Pancreas (tissue), 10 donors: ENCODE measurements around the gene U2SURP. TPM values are rescaled to one million over a fixed set of nuclear protein-coding genes. Genes with fewer than 3 reads are reported as not detected.
A peak's percentile ranks its signal among the peaks of the same experiment; 100 is the strongest.

Experiments used
- ATAC-seq, 4 donors: fragments of 200-7000 bp; cut with Tn5 transposase; one replicate each; pipeline versions ENCODE4 v1.8.0 to v1.9.1; 2020; ENCODE audit warnings: mild to moderate bottlenecking in 4 of 4, moderate library complexity in 4 of 4
- DNase-seq, 6 donors: peaks; one replicate each; pipeline ENCODE4 v3.0.0-alpha.2; 2020
- FAIRE-seq: peaks from 2 replicates; lab custom pipeline; 2012; peaks lifted over from hg19 to GRCh38; lab: Jason Lieb, UNC
- H3K27ac ChIP-seq, 4 donors: fragments of 200-600 bp; sonication (generic); 1 replicate in 3 of 4; 2 replicates in 1 of 4; pipeline versions ENCODE4 v1.5.0 to v1.8.0; 2020
- H3K27me3 ChIP-seq, 4 donors: fragments of 200-600 bp; one replicate each; pipeline ENCODE4 v1.8.0; 2021
- H3K36me3 ChIP-seq, 3 donors: fragments of 200-600 bp; sonication (generic) in 1 of 3; one replicate each; pipeline versions ENCODE4 v1.5.0 to v1.8.0; 2020 to 2021
- H3K4me1 ChIP-seq, 3 donors: fragments of 200-600 bp; one replicate each; pipeline ENCODE4 v1.8.0; 2021
- H3K4me3 ChIP-seq, 4 donors: fragments of 200-600 bp; sonication (generic) in 2 of 4; one replicate each; pipeline versions ENCODE4 v1.5.0 to v1.8.0; 2020 to 2021
- H3K9me3 ChIP-seq, 4 donors: fragments of 200-600 bp; one replicate each; pipeline ENCODE4 v1.8.0; 2021
- CTCF ChIP-seq, 4 donors: fragments of 200-600 bp; sonication (generic) in 3 of 4; IDR thresholded peaks; one replicate each; pipeline versions ENCODE4 v1.5.0 to v1.8.0; 2021; ENCODE audit warnings: antibody characterized with exemption in 4 of 4
- WGBS, 2 donors: extraction: QIAGEN DNeasy Blood & Tissue Kit; methylation state at CpG; one replicate each; pipeline ENCODE4 v1.1.7; 2013; 5-methylcytosine and 5-hydroxymethylcytosine counted together
- intact Hi-C, 3 donors: fragments of 100-400 bp; cut with DNase I; formaldehyde crosslinking; loops; one replicate each; pipeline versions ENCODE4 v1.11.1 to v1.14.2; 2022
- polyA plus RNA-seq, 2 donors: library from polyadenylated mRNA; stranded (reverse); fragments of 200-250 nt; gene quantifications; one replicate each; pipeline ENCODE4 v1.2.3, GENCODE V29; 2013
- total RNA-seq, 6 donors: library from RNA; stranded (reverse); fragmentation: NEBNext Ultra II Directional in 4 of 6; extraction: Animal tissue kit (Norgen Biotek cat#: 25700) in 4 of 6; gene quantifications; one replicate each; pipeline versions ENCODE4 v1.2.1 to v1.2.4, GENCODE V29; 2021 to 2023
- donor health status: healthy with polysubstance abuse.
- donor health status: DM: no; HTN: no; CAD: no; lungs with moderate emphysema.
- donor health status: DM: no; HTN: no; CAD: no.
- donor health status: control.
- donor health status: control.
- donor health status: Bipolar disorder and iron deficiency.
- donor health status: DM: yes; HTN: yes; CAD: no.
- donor health status: DM: no; HTN: no; CAD: no.
- donor health status: DM: no; HTN: no; CAD: no.
- donor health status: DM: yes; HTN: yes; CAD: no.

Gene U2SURP
- total and polyA plus RNA-seq, 8 donors: 19.9 to 48.2 (median 35.1) TPM

- Histone ChIP-seq H3K27me3 (peaks cover 0 to 10% (median 2%) of the 10 kb centered on the region in 4 donors), H3K9me3 (no peaks in the 10 kb centered on the region), H3K4me1 (no peaks in the 10 kb centered on the region), H3K36me3 (no peaks in the 10 kb centered on the region), H3K4me3 (no peak overlapping the region), H3K27ac (no peak overlapping the region)
- 62 to 77% methylated on average over 6 of the region's 6 CpGs for WGBS, 2 donors
- FAIRE-seq (no peak), ATAC-seq (no peak), DNase-seq (no peak)
- intact Hi-C loops: no loop called here
- no peak for TF ChIP-seq CTCF (IDR thresholded peaks at IDR 0.05)
Observed at GRCh38 chr3:142958707-142959106, 42.7 kb upstream of the U2SURP start.

GRCh38 chr3:142960322-142960850 lies 41.0 kb upstream of the U2SURP start:
- no peaks in the 10 kb centered on the region for H3K9me3 ChIP-seq
- DNase-seq: no peak
- no peak overlapping the region for H3K27ac ChIP-seq
- intact Hi-C loops: no loop called here
- no peak overlapping the region for H3K4me3 ChIP-seq
- no peak for ATAC-seq
- 49 to 63% methylated on average over 1 of the region's 1 CpG for whole genome bisulfite sequencing, 2 donors
- TF ChIP-seq CTCF (IDR thresholded peaks at IDR 0.05): no peak
- FAIRE-seq: no peak
- peaks cover 0 to 15% (median 3%) of the 10 kb centered on the region in 4 donors for H3K27me3 ChIP-seq
- H3K4me1 ChIP-seq: no peaks in the 10 kb centered on the region
- H3K36me3 ChIP-seq: no peaks in the 10 kb centered on the region

GRCh38 chr3:142961539-142961938 lies 39.8 kb upstream of the U2SURP start:
- peaks cover 0 to 23% (median 3%) of the 10 kb centered on the region in 4 donors for H3K27me3 ChIP-seq
- H3K9me3 ChIP-seq: no peaks in the 10 kb centered on the region
- no peaks in the 10 kb centered on the region for H3K36me3 ChIP-seq
- no peak for DNase-seq
- no peaks in the 10 kb centered on the region for H3K4me1 ChIP-seq
- no peak for ATAC-seq
- TF ChIP-seq CTCF (IDR thresholded peaks at IDR 0.05): no peak
- H3K4me3 ChIP-seq: no peak overlapping the region
- intact Hi-C loops: no loop called here
- no peak for FAIRE-seq
- no peak overlapping the region for H3K27ac ChIP-seq
- 22 to 32% methylated on average over 2 of the region's 2 CpGs for WGBS, 2 donors

- FAIRE-seq: no peak
- Histone ChIP-seq H3K27me3 (peaks cover 0 to 23% (median 3%) of the 10 kb centered on the region in 4 donors), H3K27ac (no peak overlapping the region), H3K36me3 (no peaks in the 10 kb centered on the region), H3K9me3 (no peaks in the 10 kb centered on the region), H3K4me3 (no peak overlapping the region), H3K4me1 (no peaks in the 10 kb centered on the region)
- no peak for TF ChIP-seq CTCF (IDR thresholded peaks at IDR 0.05)
- WGBS, 2 donors: 93 to 95% methylated on average over 19 of the region's 19 CpGs
- no peak for ATAC-seq
- intact Hi-C loops: no loop called here
- DNase-seq: no peak
Observed at GRCh38 chr3:142962175-142962519, 39.2 kb upstream of the U2SURP start.

- intact Hi-C loops: no loop called here
- no peak for TF ChIP-seq CTCF (IDR thresholded peaks at IDR 0.05)
- WGBS, 2 donors: 63 to 64% methylated on average over 63 of the region's 63 CpGs
- Histone ChIP-seq H3K4me1 (no peaks in the 10 kb centered on the region), H3K36me3 (no peaks in the 10 kb centered on the region), H3K4me3 (peak overlapping the region in 2 of 4 donors; percentile 46 to 63), H3K9me3 (no peaks in the 10 kb centered on the region), H3K27ac (no peak overlapping the region), H3K27me3 (peaks cover 0 to 23% (median 3%) of the 10 kb centered on the region in 4 donors)
- DNase-seq (peak in 1 of 6 donors; percentile 67), ATAC-seq (no peak), FAIRE-seq (no peak)
Observed at GRCh38 chr3:142962520-142963233, 38.7 kb upstream of the U2SURP start.
